GM13977 (cell line): ENCODE measurements around the gene NDUFC2.
"Not testable (repeated sequence)": the region's sequence is repeated elsewhere in the genome, so short reads cannot be mapped to it uniquely, and the experiment has no call there.

ENCODE experiments used
- DNase-seq: peaks from one replicate; pipeline ENCODE4 v3.0.0; 2012; ENCODE audit warnings: low spot score
- CTCF ChIP-seq: IDR thresholded peaks from 2 replicates; pipeline ENCODE4 v1.5.1; 2012; ENCODE audit warnings: mild to moderate bottlenecking, control low read depth; ENCODE audit not compliant: insufficient read depth; ENCODE audit errors: extremely low read depth, missing control alignments
- in situ Hi-C: fragments of 300-500 bp; cut with MboI; formaldehyde crosslinking; loops from one replicate; pipeline ENCODE4 v1.12.0; 2022; ENCODE audit warnings: low sequenced_read_pairs, low pct_unique_long_range_greater_than_20kb, mixed read lengths, inconsistent platforms; ENCODE audit not compliant: unreplicated experiment

NDUFC2 gene

GRCh38 chr11:78031629-78032028 lies 48.0 kb downstream of the NDUFC2 start:
- DNase-seq, result no peak
- in situ Hi-C loops, result no loop called here
- no peak for TF ChIP-seq CTCF

DNA sequence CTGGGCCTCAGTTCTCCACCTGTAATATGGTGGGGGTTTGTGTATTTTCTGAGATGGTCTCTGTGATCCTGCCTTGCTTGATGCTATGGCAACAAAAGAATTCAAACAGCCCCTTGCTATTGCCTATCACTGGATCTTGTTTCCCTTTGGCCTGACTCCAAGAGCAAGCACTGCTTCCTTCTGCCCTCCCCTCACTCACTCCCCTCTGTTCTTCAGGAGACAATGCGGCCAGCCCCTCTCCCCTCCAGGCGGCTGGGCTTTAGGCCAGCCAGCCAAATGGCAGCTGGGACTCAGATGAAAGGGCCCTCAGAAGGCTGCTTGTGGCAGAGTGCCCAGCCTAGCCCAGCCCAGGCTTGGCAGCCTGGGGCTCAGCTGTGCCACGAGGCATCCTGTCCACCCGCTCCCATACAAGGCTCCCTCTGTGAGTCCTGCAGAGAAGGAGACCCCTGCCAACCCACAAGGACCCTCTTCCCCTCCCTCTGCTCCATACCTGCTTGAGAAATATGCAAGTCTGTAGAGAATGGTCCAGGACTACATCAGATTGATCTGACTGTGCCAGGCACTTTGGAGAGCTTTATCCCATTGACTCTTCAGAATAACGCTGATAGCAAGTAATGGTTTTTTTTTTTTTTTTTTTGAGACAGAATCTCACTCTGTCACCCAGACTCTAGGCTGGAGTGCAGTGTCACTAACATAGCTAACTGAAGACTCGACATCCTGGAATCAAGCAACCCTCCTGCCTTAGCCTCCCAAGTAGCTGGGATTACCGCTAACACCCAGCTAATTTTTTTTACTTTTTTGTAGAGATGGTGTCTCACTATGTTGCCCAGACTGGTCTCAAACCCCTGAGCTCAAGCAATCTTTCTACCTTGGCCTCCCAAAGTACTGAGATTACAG lies 49.0 kb downstream of the NDUFC2 start:
- in situ Hi-C loops, result no loop called here
- no peak for DNase-seq
- TF ChIP-seq CTCF, result no peak

DNA sequence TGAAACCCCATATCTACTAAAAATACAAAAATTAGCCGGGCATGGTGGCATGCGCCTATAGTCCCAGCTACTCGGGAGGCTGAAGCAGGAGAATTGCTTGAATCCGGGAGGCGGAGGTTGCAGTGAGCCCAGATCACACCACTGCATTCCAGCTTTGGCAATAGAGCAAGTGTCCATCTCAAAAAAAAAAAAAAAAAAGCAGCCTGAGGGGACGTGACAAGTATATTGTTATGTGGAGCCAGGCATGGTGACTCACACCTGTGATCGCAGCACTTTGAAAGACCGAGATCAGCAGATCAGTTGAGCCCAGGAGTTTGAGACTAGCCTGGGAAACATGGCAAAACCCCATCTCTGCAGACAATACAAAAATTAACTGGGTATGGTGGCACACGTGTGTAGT lies 51.2 kb downstream of the NDUFC2 start:
- DNase-seq, in situ Hi-C loops: not testable (repeated sequence)

DNA sequence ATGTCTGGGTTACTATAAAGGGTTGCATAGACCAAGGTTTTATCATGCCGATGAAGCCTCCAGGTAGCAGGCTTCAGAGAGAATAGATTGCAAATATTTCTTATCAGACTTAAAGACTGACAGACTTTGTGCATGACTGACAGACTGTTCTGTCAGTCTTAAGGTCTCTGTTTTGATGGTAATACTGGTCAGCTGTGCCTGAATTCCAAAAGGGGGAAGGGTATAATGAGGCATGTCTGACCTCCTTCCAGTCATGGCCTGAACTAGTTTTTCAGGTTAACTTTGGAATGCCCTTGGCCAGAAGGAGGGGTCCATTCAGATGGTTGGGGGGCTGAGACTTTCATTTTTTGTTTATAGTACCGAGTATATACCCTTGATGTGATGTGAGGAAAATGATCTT lies 51.9 kb downstream of the NDUFC2 start:
- no peak for TF ChIP-seq CTCF
- in situ Hi-C loops, result no loop called here
- no peak for DNase-seq

GRCh38 chr11:78025378-78025777 lies 54.3 kb downstream of the NDUFC2 start:
- no peak for TF ChIP-seq CTCF
- DNase-seq, result no peak
- in situ Hi-C loops, result no loop called here

GRCh38 chr11:78023426-78023825 lies 56.2 kb downstream of the NDUFC2 start:
- no peak for DNase-seq
- in situ Hi-C loops, result no loop called here
- no peak for TF ChIP-seq CTCF

- in situ Hi-C loops, result no loop called here
- no peak for DNase-seq
These were observed 57.0 kb downstream of the NDUFC2 start, which contains the start of gene KCTD14 for GRCh38 chr11:78022397-78023396. TSS of gene KCTD14 (minus strand) at chr11:78023276. CDS start at chr11:78023249, 27 bp downstream.

More at GRCh38 chr11:78022397-78023396, 57.0 kb downstream of the NDUFC2 start, which contains the start of gene KCTD14:
- TF ChIP-seq CTCF, result no peak
